Upper lobe of left lung (tissue), 6 donors: ENCODE measurements around the gene RSRC1. TPM values are rescaled to one million over a fixed set of nuclear protein-coding genes. Genes with fewer than 3 reads are reported as not detected.

Experiments
- ATAC-seq, 2 donors: fragments of 200-7000 bp; cut with Tn5 transposase; one replicate each; pipeline ENCODE4 v1.9.1; 2022; ENCODE audit warnings: mild to moderate bottlenecking in 2 of 2, moderate library complexity in 2 of 2; ENCODE audit not compliant: low FRiP score in 2 of 2
- DNase-seq, 2 donors: peaks; one replicate each; pipeline ENCODE4 v3.0.0-alpha.2; 2019 to 2020
- H3K27ac ChIP-seq, 4 donors: fragments of 200-600 bp; sonication (generic); one replicate each; pipeline ENCODE4 v1.5.1; 2016 to 2019
- H3K27me3 ChIP-seq, 4 donors: fragments of 200-600 bp; sonication (generic); one replicate each; pipeline ENCODE4 v1.5.1; 2017 to 2019
- H3K36me3 ChIP-seq, 4 donors: fragments of 200-600 bp; sonication (generic); one replicate each; pipeline ENCODE4 v1.5.1; 2016 to 2019
- H3K4me1 ChIP-seq, 4 donors: fragments of 200-600 bp; sonication (generic); one replicate each; pipeline ENCODE4 v1.5.1; 2018 to 2019
- H3K4me3 ChIP-seq, 4 donors: fragments of 200-600 bp; sonication (generic); one replicate each; pipeline ENCODE4 v1.5.1; 2017 to 2019; ENCODE audit warnings: mild to moderate bottlenecking in 2 of 4, moderate library complexity in 1 of 4
- H3K9me3 ChIP-seq, 4 donors: fragments of 200-600 bp; sonication (generic); one replicate each; pipeline ENCODE4 v1.5.1; 2018 to 2019
- CTCF ChIP-seq, 6 experiments: fragments of 450-650 bp in 4 of 6; fragments of 200-600 bp in 2 of 6; sonication (generic) in 2 of 6; IDR thresholded peaks; one replicate each; pipeline ENCODE4 v1.5.1; 2016 to 2019; ENCODE audit warnings: antibody characterized with exemption in 6 of 6
- EP300 ChIP-seq, 4 donors: sonication (generic); formaldehyde crosslinking; IDR thresholded peaks; one replicate each; pipeline ENCODE4 v1.5.1; 2017; ENCODE audit warnings: antibody characterized with exemption in 4 of 4, control low read depth in 2 of 4
- POLR2A ChIP-seq, 4 donors: fragments of 450-650 bp; IDR thresholded peaks; one replicate each; pipeline ENCODE4 v1.5.1; 2016 to 2017; ENCODE audit warnings: antibody characterized with exemption in 4 of 4, mild to moderate bottlenecking in 2 of 4
- POLR2AphosphoS5 ChIP-seq, 2 donors: sonication (generic); formaldehyde crosslinking; IDR thresholded peaks; one replicate each; pipeline ENCODE4 v1.5.1; 2017; ENCODE audit warnings: antibody characterized with exemption in 2 of 2
- WGBS, 2 donors: methylation state at CpG; one replicate each; pipeline ENCODE4 v1.1.5; 2017 to 2018; 5-methylcytosine and 5-hydroxymethylcytosine counted together
- total RNA-seq, 6 donors: library from RNA; depleted of rRNA in 4 of 6; stranded (reverse); fragments of >200 nt in 4 of 6; gene quantifications; one replicate each; pipeline versions ENCODE4 v1.1.0 to v1.2.1, GENCODE V29; 2016 to 2021
- donor health status: DM: no; HTN: no; CAD: no; lungs with moderate emphysema.
- donor health status: DM: no; HTN: yes; CAD: no; lungs with severe emphysema.

RSRC1 gene
- total RNA-seq, 6 donors from 2014 or later: 21.4 to 87.0 (median 24.5) TPM

- Histone ChIP-seq H3K27me3 (no peaks in the 10 kb centered on the region), H3K36me3 (no peaks in the 10 kb centered on the region), H3K27ac (no peak overlapping the region), H3K4me3 (no peak overlapping the region), H3K4me1 (peaks cover 0 to 3% (median 0%) of the 10 kb centered on the region in 4 donors), H3K9me3 (no peaks in the 10 kb centered on the region)
- WGBS, 2 donors: 87 to 94% methylated on average over 1 of the region's 1 CpG
- ATAC-seq: no peak
- TF ChIP-seq CTCF (IDR thresholded peaks at IDR 0.05) (no peak), EP300 (IDR thresholded peaks at IDR 0.05) (no peak), POLR2A (IDR thresholded peaks at IDR 0.05) (no peak)
- DNase-seq: no peak
Measured at GRCh38 chr3:158347966-158348365, 238.1 kb downstream of the RSRC1 start.

GRCh38 chr3:158350971-158351370 lies 241.1 kb downstream of the RSRC1 start:
- no peaks in the 10 kb centered on the region for H3K36me3 ChIP-seq
- no peak overlapping the region for H3K27ac ChIP-seq
- peaks cover 0 to 3% (median 0%) of the 10 kb centered on the region in 4 donors for H3K4me1 ChIP-seq
- no peak for DNase-seq
- no peaks in the 10 kb centered on the region for H3K27me3 ChIP-seq
- TF ChIP-seq POLR2A (IDR thresholded peaks at IDR 0.05): no peak
- no peak for TF ChIP-seq CTCF (IDR thresholded peaks at IDR 0.05)
- no peak for TF ChIP-seq POLR2AphosphoS5 (IDR thresholded peaks at IDR 0.05)
- no peak for TF ChIP-seq EP300 (IDR thresholded peaks at IDR 0.05)
- H3K9me3 ChIP-seq: no peaks in the 10 kb centered on the region
- WGBS, 2 donors: 95 to 96% methylated on average over 4 of the region's 4 CpGs
- ATAC-seq: no peak
- H3K4me3 ChIP-seq: no peak overlapping the region

- peak in 1 of 2 donors; percentile 38 for DNase-seq
- no peak for TF ChIP-seq CTCF (IDR thresholded peaks at IDR 0.05)
- peak in 1 of 4 donors; percentile 1 for TF ChIP-seq EP300 (IDR thresholded peaks at IDR 0.05)
- peak in 1 of 2 donors; percentile 22 for TF ChIP-seq POLR2AphosphoS5 (IDR thresholded peaks at IDR 0.05)
- no peak for TF ChIP-seq POLR2A (IDR thresholded peaks at IDR 0.05)
Measured at GRCh38 chr3:158352551-158352950, 242.7 kb downstream of the RSRC1 start.

GRCh38 chr3:158354713-158355112 lies 244.8 kb downstream of the RSRC1 start:
- H3K4me1 ChIP-seq: peaks cover 0 to 3% (median 0%) of the 10 kb centered on the region in 4 donors
- H3K27ac ChIP-seq: no peak overlapping the region
- TF ChIP-seq POLR2A (IDR thresholded peaks at IDR 0.05): no peak
- TF ChIP-seq POLR2AphosphoS5 (IDR thresholded peaks at IDR 0.05): no peak
- no peak for TF ChIP-seq CTCF (IDR thresholded peaks at IDR 0.05)
- TF ChIP-seq EP300 (IDR thresholded peaks at IDR 0.05): no peak
- no peaks in the 10 kb centered on the region for H3K36me3 ChIP-seq
- WGBS, 2 donors: 93 to 95% methylated on average over 2 of the region's 2 CpGs
- H3K9me3 ChIP-seq: no peaks in the 10 kb centered on the region
- no peaks in the 10 kb centered on the region for H3K27me3 ChIP-seq
- no peak for DNase-seq
- H3K4me3 ChIP-seq: no peak overlapping the region
- no peak for ATAC-seq

More at GRCh38 chr3:158352551-158352950, 242.7 kb downstream of the RSRC1 start:
- no peaks in the 10 kb centered on the region for H3K27me3 ChIP-seq
- H3K9me3 ChIP-seq: no peaks in the 10 kb centered on the region
- peaks cover 0 to 3% (median 0%) of the 10 kb centered on the region in 4 donors for H3K4me1 ChIP-seq
- H3K27ac ChIP-seq: no peak overlapping the region
- ATAC-seq: peak in 1 of 2 donors; percentile 47
- no peaks in the 10 kb centered on the region for H3K36me3 ChIP-seq
- no peak overlapping the region for H3K4me3 ChIP-seq
- WGBS, 2 donors: 75 to 77% methylated on average over 4 of the region's 4 CpGs
